Ovary (tissue), 3 donors: ENCODE data around the gene BMP8A.

Experiments used
- EP300 ChIP-seq: sonication (generic); formaldehyde crosslinking; IDR thresholded peaks from one replicate; pipeline ENCODE4 v1.6.1; 2017; ENCODE audit warnings: antibody characterized with exemption
- POLR2A ChIP-seq: fragments of 450-650 bp; IDR thresholded peaks from one replicate; pipeline ENCODE4 v1.6.1; 2017; ENCODE audit warnings: antibody characterized with exemption, mild to moderate bottlenecking, moderate library complexity
- TF ChIP-seq, protein P1 (sequence below), 3 donors: fragments of 450-650 bp in 2 of 3; fragments of 200-600 bp in 1 of 3; IDR thresholded peaks; one replicate each; pipeline versions ENCODE4 v1.5.1 to v1.8.0; 2016 to 2022; ENCODE audit warnings: antibody characterized with exemption in 3 of 3, mild to moderate bottlenecking in 1 of 3
- donor health status: DM: no; HTN: no; CAD: no.

GRCh38 chr1:39507230-39507928 lies 15.9 kb downstream of the BMP8A start:
- TF ChIP-seq, protein P1, sequence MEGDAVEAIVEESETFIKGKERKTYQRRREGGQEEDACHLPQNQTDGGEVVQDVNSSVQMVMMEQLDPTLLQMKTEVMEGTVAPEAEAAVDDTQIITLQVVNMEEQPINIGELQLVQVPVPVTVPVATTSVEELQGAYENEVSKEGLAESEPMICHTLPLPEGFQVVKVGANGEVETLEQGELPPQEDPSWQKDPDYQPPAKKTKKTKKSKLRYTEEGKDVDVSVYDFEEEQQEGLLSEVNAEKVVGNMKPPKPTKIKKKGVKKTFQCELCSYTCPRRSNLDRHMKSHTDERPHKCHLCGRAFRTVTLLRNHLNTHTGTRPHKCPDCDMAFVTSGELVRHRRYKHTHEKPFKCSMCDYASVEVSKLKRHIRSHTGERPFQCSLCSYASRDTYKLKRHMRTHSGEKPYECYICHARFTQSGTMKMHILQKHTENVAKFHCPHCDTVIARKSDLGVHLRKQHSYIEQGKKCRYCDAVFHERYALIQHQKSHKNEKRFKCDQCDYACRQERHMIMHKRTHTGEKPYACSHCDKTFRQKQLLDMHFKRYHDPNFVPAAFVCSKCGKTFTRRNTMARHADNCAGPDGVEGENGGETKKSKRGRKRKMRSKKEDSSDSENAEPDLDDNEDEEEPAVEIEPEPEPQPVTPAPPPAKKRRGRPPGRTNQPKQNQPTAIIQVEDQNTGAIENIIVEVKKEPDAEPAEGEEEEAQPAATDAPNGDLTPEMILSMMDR (IDR thresholded peaks at IDR 0.05): no peak
- TF ChIP-seq POLR2A (no peak), EP300 (no peak)
